Uterus (tissue), 2 donors: ENCODE results near the gene BEX4.

ENCODE experiments used
- POLR2A ChIP-seq, 2 donors: fragments of 450-650 bp; IDR thresholded peaks; one replicate each; pipeline ENCODE4 v1.6.1; 2016; ENCODE audit warnings: antibody characterized with exemption in 2 of 2, mild to moderate bottlenecking in 1 of 2, moderate library complexity in 1 of 2
- TF ChIP-seq, protein P1 (sequence below), 4 experiments: fragments of 200-600 bp in 2 of 4; fragments of 450-650 bp in 2 of 4; sonication (generic) in 2 of 4; IDR thresholded peaks; one replicate each; pipeline ENCODE4 v1.5.1; 2016 to 2019; ENCODE audit warnings: antibody characterized with exemption in 4 of 4, mild to moderate bottlenecking in 2 of 4, moderate library complexity in 1 of 4

DNA sequence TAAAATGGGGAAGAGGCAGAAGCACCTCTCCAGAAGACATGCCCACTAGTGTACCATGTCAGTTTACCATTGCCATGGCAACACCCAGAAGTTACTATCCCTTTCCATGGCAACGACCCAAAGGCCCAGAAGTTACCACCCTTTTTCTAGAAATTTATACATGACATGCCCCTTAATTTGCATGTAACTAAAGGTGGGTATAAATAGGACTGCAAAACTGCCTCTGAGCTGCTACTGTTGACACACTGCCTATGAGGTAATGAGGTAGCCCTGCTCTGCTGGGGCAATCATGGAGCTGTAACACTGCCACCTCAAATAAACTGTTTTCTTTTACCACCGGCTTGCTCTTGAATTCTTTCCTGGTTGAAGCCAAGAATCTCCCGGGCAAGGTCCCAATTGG, 13.9 kb upstream of the BEX4 start:
- TF ChIP-seq, protein P1, sequence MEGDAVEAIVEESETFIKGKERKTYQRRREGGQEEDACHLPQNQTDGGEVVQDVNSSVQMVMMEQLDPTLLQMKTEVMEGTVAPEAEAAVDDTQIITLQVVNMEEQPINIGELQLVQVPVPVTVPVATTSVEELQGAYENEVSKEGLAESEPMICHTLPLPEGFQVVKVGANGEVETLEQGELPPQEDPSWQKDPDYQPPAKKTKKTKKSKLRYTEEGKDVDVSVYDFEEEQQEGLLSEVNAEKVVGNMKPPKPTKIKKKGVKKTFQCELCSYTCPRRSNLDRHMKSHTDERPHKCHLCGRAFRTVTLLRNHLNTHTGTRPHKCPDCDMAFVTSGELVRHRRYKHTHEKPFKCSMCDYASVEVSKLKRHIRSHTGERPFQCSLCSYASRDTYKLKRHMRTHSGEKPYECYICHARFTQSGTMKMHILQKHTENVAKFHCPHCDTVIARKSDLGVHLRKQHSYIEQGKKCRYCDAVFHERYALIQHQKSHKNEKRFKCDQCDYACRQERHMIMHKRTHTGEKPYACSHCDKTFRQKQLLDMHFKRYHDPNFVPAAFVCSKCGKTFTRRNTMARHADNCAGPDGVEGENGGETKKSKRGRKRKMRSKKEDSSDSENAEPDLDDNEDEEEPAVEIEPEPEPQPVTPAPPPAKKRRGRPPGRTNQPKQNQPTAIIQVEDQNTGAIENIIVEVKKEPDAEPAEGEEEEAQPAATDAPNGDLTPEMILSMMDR (IDR thresholded peaks at IDR 0.05) = no peak
- no peak for TF ChIP-seq POLR2A (IDR thresholded peaks at IDR 0.05)
